SH-SY5Y (cell line): Measurements from ENCODE around the gene CISH.

ENCODE experiments used
- GATA2 ChIP-seq: IDR thresholded peaks from 2 replicates; pipeline ENCODE4 v1.6.1; 2011; ENCODE audit warnings: mild to moderate bottlenecking, low read depth, low read length
- GATA3 ChIP-seq: IDR thresholded peaks from 2 replicates; pipeline ENCODE4 v1.6.1; 2011; ENCODE audit warnings: low read depth, mild to moderate bottlenecking, low read length, moderate library complexity

DNA sequence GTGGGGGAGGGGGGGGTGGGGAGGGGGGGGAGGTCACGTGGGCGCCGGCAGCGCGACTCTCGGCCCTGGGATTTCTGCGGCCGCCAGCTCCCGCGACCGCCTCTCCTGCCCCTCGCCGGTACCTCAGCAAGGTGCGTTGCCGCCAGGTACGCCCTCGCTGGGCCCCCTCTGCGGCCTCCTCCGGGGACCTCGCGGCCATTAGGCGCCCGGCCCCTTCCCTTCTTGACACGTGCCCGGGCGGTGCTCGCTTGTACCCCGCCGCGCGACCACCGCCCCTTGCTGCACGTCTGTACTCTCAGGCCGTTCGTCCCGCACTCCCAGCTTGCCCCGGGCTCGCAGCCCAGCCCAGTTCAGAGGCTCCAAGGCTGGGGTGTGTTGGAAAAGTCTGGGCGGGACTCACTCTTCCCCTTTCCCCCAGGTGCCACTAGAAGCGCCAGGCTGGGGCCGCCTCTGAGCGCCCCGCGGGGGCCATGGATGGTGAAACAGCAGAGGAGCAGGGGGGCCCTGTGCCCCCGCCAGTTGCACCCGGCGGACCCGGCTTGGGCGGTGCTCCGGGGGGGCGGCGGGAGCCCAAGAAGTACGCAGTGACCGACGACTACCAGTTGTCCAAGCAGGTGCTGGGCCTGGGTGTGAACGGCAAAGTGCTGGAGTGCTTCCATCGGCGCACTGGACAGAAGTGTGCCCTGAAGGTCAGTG is 5.7 kb upstream of the CISH start, which contains the start of gene MAPKAPK3:
- TF ChIP-seq GATA2: no peak
- no peak for TF ChIP-seq GATA3
